Cardiac atrium fibroblast (primary cell): ENCODE measurements around the gene SUGCT. TPM values are rescaled to one million over a fixed set of nuclear protein-coding genes. Genes with fewer than 3 reads are reported as not detected.

Source experiments
- total RNA-seq: library from RNA; depleted of rRNA; stranded (reverse); fragments of >200 nt; gene quantifications from 2 replicates; pipeline ENCODE4 v1.2.3, GENCODE V29; 2015

The SUGCT gene
- total RNA-seq, result 1.6 and 2.9 TPM in 2 replicates

GRCh38 chr7:40134428-40135316 lies at the start of gene SUGCT, which contains the start of gene MPLKIP:
SUGCT (plus strand) TSS chr7:40135005.
MPLKIP (minus strand) TSS chr7:40134622; CDS start chr7:40134567, 55 bp downstream.

Other genes starting within 250 kb of the SUGCT start
- gene CDK13, start 184.7 kb upstream of the SUGCT start, total RNA-seq, result 26.6 and 39.9 TPM in 2 replicates
- 48.4 and 49.1 TPM in 2 replicates for gene MPLKIP, start 383 bp upstream of the SUGCT start, total RNA-seq